ENCODE data around the gene ARG1. TPM values are rescaled to one million over a fixed set of nuclear protein-coding genes. Genes with fewer than 3 reads are reported as not detected.

The ARG1 gene
- total RNA-seq, 2 experiments from 2014 or later = not detected

DNA sequence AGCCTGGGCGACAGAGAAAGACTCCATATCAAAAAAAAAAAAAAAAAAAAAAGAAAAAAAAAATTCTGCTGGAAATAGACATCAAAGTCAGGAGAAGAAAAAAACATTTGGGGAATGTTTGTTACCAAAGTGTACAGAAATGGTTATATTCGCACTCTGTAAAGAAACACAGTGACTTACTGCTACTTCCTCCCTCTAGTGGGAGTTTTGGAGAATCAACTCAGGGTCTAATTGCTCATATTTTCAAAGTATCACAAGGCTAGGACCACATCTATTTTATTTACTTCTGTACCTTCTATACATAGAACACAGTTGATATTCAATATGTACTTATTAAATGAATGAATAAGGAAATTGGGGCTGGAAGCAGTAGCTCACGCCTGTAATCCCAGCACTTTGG lies 24.4 kb downstream of the ARG1 start:
- Mint-ChIP-seq H3K4me1 (no peaks in the 10 kb centered on the region), H3K9me3 (ENCODE audit: low read depth) (no peaks in the 10 kb centered on the region), H3K27me3 (no peaks in the 10 kb centered on the region), H3K27ac (no peak overlapping the region), H3K4me3 (no peak overlapping the region), H3K36me3 (peaks cover 57% of the 10 kb centered on the region)
- DNase-seq (no peak), ATAC-seq (no peak)
- CTCF ChIA-PET = interaction anchor here (3.5 kb wide), 1 partner anchor 30 kb away, joined by 16 read pairs; the partner anchor contains the start of gene MED23

DNA sequence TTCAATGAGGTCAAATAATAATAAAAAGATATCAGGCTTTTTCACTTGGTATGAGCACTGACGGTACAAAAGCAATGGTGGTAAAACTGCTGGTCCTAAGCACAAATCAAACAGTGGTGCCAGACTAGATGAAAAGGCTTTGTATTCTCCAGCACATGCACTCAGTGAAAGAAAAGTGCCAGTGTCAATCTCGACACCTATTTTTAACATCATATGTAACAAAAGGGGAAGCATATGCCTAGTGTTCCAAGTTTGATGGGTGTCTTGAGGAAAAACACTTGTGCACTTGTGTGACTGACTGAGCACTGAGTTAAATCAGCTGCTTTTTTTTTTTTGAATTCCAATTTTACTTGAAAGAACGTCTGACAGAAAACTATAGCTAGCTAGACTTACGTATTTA lies 27.7 kb downstream of the ARG1 start:
- Mint-ChIP-seq H3K27ac (no peak overlapping the region), H3K36me3 (peaks cover 50% of the 10 kb centered on the region)

GRCh38 chr6:131602781-131603312 lies 29.8 kb downstream of the ARG1 start:
- H3K4me3 Mint-ChIP-seq = no peak overlapping the region
- H3K4me1 Mint-ChIP-seq = no peaks in the 10 kb centered on the region
- no peak for ATAC-seq
- H3K36me3 Mint-ChIP-seq = peaks cover 49% of the 10 kb centered on the region
- CTCF ChIA-PET = no interaction called here
- H3K9me3 Mint-ChIP-seq (ENCODE audit: low read depth) = no peaks in the 10 kb centered on the region
- no peak overlapping the region for H3K27ac Mint-ChIP-seq
- no peak for DNase-seq
- H3K27me3 Mint-ChIP-seq = no peaks in the 10 kb centered on the region

More for the DNA sequence above, 27.7 kb downstream of the ARG1 start:
- Mint-ChIP-seq H3K4me3 (no peak overlapping the region), H3K27me3 (no peaks in the 10 kb centered on the region), H3K9me3 (ENCODE audit: low read depth) (no peaks in the 10 kb centered on the region), H3K4me1 (no peaks in the 10 kb centered on the region)
- DNase-seq (no peak), ATAC-seq (no peak)
- CTCF ChIA-PET = interaction anchor here (2.1 kb wide), 1 partner anchor 28 kb away, joined by 6 read pairs; the partner anchor contains the start of gene MED23

DNA sequence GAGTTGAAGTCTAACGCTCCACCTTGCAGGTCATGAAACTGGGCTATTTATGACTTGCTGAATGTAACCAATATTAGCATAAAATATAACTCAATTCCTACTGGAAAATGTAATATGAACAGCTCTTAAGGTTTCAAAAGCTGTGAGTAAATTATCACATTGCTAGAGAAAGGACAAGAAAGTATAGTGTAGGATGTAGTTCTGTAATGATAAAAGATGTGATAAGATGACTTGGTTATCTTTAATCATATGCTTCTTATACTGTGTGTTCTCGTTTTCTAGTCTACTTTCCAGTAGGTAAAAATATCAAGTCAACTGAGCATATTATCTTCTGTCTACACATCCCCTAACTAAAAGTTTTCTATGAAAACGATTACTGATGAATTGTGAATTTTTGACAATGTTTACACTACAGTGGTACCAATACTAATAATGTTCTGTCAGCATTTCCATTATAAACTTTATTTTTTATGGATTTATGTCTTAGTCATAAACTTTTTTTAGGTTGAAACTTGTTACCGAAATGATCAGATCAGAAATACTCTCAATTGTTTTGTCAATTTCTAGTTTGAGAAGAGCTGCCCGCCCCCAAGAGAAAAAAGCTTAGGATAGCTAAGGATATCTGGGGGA lies 40.4 kb downstream of the ARG1 start:
- Mint-ChIP-seq H3K36me3 (peaks cover 37% of the 10 kb centered on the region), H3K9me3 (ENCODE audit: low read depth) (no peaks in the 10 kb centered on the region), H3K4me1 (peaks cover 5% of the 10 kb centered on the region), H3K27me3 (no peaks in the 10 kb centered on the region), H3K27ac (no peak overlapping the region), H3K4me3 (no peak overlapping the region)
- CTCF ChIA-PET = interaction anchor here (1.4 to 2.3 kb wide), 2 partner anchors 14 to 15 kb away, joined by 7 to 9 read pairs; partner anchors contain the start of gene MED23
- DNase-seq = no peak
- no peak for ATAC-seq

GRCh38 chr6:131615275-131615674 lies 42.2 kb downstream of the ARG1 start:
- Mint-ChIP-seq H3K27ac (no peak overlapping the region), H3K4me3 (no peak overlapping the region), H3K36me3 (peaks cover 36% of the 10 kb centered on the region), H3K9me3 (ENCODE audit: low read depth) (no peaks in the 10 kb centered on the region), H3K4me1 (peaks cover 5% of the 10 kb centered on the region), H3K27me3 (no peaks in the 10 kb centered on the region)
- ATAC-seq (no peak), DNase-seq (no peak)
- CTCF ChIA-PET = no interaction called here

DNA sequence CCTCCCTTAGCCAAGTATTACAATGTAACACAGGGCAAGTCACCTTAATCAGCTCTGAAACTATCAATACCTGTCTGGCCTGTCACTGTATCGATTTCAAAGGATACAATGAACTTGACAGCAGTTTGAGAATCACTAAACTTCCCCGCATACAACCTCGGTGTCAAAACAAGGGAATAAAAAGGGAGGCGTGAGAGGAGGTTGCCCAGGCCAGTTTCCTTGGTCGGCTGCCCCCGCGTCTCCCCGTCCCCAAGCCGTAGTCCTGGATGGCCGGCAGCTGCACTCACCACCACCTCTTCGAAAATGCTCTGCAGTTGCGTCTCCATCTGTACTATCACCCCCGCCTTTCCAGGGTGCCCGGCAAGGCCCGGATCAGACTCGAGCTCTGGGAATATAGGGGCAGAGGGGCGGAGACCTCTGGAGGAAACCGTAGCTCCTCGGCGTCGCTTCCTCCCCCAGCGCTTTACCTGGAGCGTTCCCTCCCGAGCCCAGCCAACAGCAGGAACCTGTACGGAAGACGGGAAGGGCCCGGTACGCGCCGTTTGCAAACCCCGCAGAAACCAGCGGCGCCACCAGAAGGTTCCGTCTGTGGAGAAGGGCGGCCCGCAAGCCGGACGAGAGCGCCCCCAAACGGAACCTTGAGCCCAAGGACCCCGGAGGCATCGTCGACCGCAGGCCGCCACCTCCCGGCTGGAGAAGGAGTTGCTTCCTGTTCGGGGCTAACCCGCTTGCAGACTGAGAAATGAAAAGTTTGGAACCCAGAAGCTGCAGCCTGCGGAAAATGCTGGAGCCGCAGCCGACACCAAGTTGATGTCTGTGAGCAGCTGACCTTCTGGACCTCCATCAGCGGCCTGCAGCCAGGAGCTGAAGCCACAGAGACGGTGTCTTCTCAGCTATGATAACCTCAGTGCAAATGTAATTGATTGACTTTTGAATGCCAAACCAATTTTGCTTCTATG lies 55.0 kb downstream of the ARG1 start, which contains the start of gene MED23:
Gene MED23 (minus strand): TSS at position 519 of the 959 bp plus-strand sequence. CDS start 193 bp downstream, at position 326.
- peak within 1 kb of the TSS; percentile 92 for H3K27ac Mint-ChIP-seq
- peak; percentile 91 for ATAC-seq
- H3K27me3 Mint-ChIP-seq = no peaks in the 10 kb centered on the region
- CTCF ChIA-PET = interaction anchor here (0.6 to 3.1 kb wide), 31 partner anchors 9 to 1922 kb away, joined by 3 to 18 read pairs (median 4); partner anchors contain the start of gene ENPP3
- H3K4me3 Mint-ChIP-seq = peak within 1 kb of the TSS; percentile 84
- H3K4me1 Mint-ChIP-seq = peaks cover 21% of the 10 kb centered on the region
- DNase-seq = peak; percentile 94
- H3K9me3 Mint-ChIP-seq (ENCODE audit: low read depth) = no peaks in the 10 kb centered on the region
- peaks cover 16% of the 10 kb centered on the region for H3K36me3 Mint-ChIP-seq

GRCh38 chr6:131628726-131629125 lies 55.7 kb downstream of the ARG1 start:
- Mint-ChIP-seq H3K36me3 (peaks cover 9% of the 10 kb centered on the region), H3K27me3 (no peaks in the 10 kb centered on the region), H3K27ac (peak overlapping the region; percentile 92), H3K4me3 (peak overlapping the region; percentile 84), H3K9me3 (ENCODE audit: low read depth) (no peaks in the 10 kb centered on the region), H3K4me1 (peaks cover 21% of the 10 kb centered on the region)
- CTCF ChIA-PET = interaction anchor here (0.6 to 3.1 kb wide), 28 partner anchors 8 to 744 kb away, joined by 3 to 18 read pairs (median 4); partner anchors contain the start of gene ENPP3
- ATAC-seq (no peak), DNase-seq (no peak)

GRCh38 chr6:131629651-131630050 lies 56.6 kb downstream of the ARG1 start:
- peaks cover 21% of the 10 kb centered on the region for H3K4me1 Mint-ChIP-seq
- H3K9me3 Mint-ChIP-seq (ENCODE audit: low read depth) = no peaks in the 10 kb centered on the region
- no peak overlapping the region for H3K4me3 Mint-ChIP-seq
- no peaks in the 10 kb centered on the region for H3K27me3 Mint-ChIP-seq
- H3K27ac Mint-ChIP-seq = no peak overlapping the region
- DNase-seq (no peak), ATAC-seq (no peak)
- CTCF ChIA-PET = interaction anchor here (2.3 to 3.0 kb wide), 2 partner anchors 10 to 447 kb away, joined by 12 to 13 read pairs; no protein-coding TSS in a partner anchor
- H3K36me3 Mint-ChIP-seq = peaks cover 3% of the 10 kb centered on the region

- ATAC-seq = no peak
- Mint-ChIP-seq H3K27ac (no peak overlapping the region), H3K9me3 (ENCODE audit: low read depth) (no peaks in the 10 kb centered on the region), H3K36me3 (no peaks in the 10 kb centered on the region), H3K27me3 (no peaks in the 10 kb centered on the region), H3K4me1 (peaks cover 17% of the 10 kb centered on the region), H3K4me3 (no peak overlapping the region)
- DNase-seq = no peak
- CTCF ChIA-PET = no interaction called here
Measured at GRCh38 chr6:131631625-131632289, 58.7 kb downstream of the ARG1 start.

Other genes starting within 250 kb of the ARG1 start
- 10 to 100 TPM; 28.4 to 33.1 TPM for gene MED23, start 55.0 kb downstream of the ARG1 start, total RNA-seq
- 1 to 10 TPM in 1 of 2 experiments, under 1 TPM in 1; 0.93 to 1.4 TPM for gene ENPP3, start 64.1 kb downstream of the ARG1 start, total RNA-seq
- not detected for gene OR2A4, start 128.2 kb downstream of the ARG1 start, total RNA-seq
- gene CTAGE9, start 137.8 kb downstream of the ARG1 start, total RNA-seq = not detected
- under 1 TPM; 0.15 to 0.47 TPM for gene ENPP1, start 234.8 kb downstream of the ARG1 start, total RNA-seq